Adrenal gland (tissue), 12 donors: ENCODE results near the gene ABHD14A. TPM values are rescaled to one million over a fixed set of nuclear protein-coding genes. Genes with fewer than 3 reads are reported as not detected.

Experiments used
- DNase-seq, 7 donors: peaks; one replicate each; pipeline ENCODE4 v3.0.0-alpha.2; 2019 to 2020
- H3K27ac ChIP-seq, 5 donors: fragments of 200-600 bp; sonication (generic) in 4 of 5; 1 replicate in 3 of 5; 2 replicates in 2 of 5; pipeline versions ENCODE4 v1.5.1 to v1.8.0; 2016 to 2020; ENCODE audit warnings: mild to moderate bottlenecking in 1 of 5
- H3K27me3 ChIP-seq: fragments of 200-600 bp; 2 replicates; pipeline ENCODE4 v1.8.0; 2021
- H3K36me3 ChIP-seq, 2 donors: fragments of 200-600 bp; replicated peaks in 1 of 2; 1 replicate in 1 of 2; 2 replicates in 1 of 2; pipeline versions ENCODE4 v1.5.1 to v1.8.0; 2018 to 2022
- H3K4me1 ChIP-seq, 2 donors: fragments of 200-600 bp; replicated peaks in 1 of 2; 1 replicate in 1 of 2; 2 replicates in 1 of 2; pipeline versions ENCODE4 v1.5.1 to v1.8.0; 2018 to 2021
- H3K4me3 ChIP-seq, 4 donors: fragments of 200-600 bp; sonication (generic) in 3 of 4; one replicate each; pipeline ENCODE4 v1.5.1; 2016 to 2018
- H3K9me3 ChIP-seq, 3 donors: fragments of 200-600 bp; sonication (generic) in 1 of 3; replicated peaks in 1 of 3; 1 replicate in 2 of 3; 2 replicates in 1 of 3; pipeline versions ENCODE4 v1.5.1 to v1.8.0; 2016 to 2021
- CTCF ChIP-seq, 6 experiments: fragments of 450-650 bp in 4 of 6; fragments of 200-600 bp in 2 of 6; sonication (generic) in 1 of 6; IDR thresholded peaks; 1 replicate in 5 of 6; 2 replicates in 1 of 6; pipeline versions ENCODE4 v1.5.1 to v1.8.0; 2016 to 2021; ENCODE audit warnings: antibody characterized with exemption in 6 of 6, mild to moderate bottlenecking in 2 of 6, moderate library complexity in 1 of 6
- POLR2A ChIP-seq, 2 donors: fragments of 450-650 bp; IDR thresholded peaks; one replicate each; pipeline ENCODE4 v1.6.1; 2017; ENCODE audit warnings: antibody characterized with exemption in 2 of 2, mild to moderate bottlenecking in 2 of 2, moderate library complexity in 1 of 2
- WGBS, 4 donors: extraction: QIAGEN DNeasy Blood & Tissue Kit in 2 of 4; methylation state at CpG; one replicate each; pipeline versions ENCODE4 v1.1.5 to v1.1.7; 2013 to 2017; 5-methylcytosine and 5-hydroxymethylcytosine counted together
- intact Hi-C, 2 donors: fragments of 100-400 bp; cut with DNase I; formaldehyde crosslinking; loops; one replicate each; pipeline versions ENCODE4 v1.14.1 to v1.15.0; 2022 to 2023
- polyA plus RNA-seq, 3 donors: library from polyadenylated mRNA; stranded (reverse); fragments of 200-250 nt in 2 of 3; fragments of 350-450 nt in 1 of 3; fragmentation: Illumina TruSeq in 1 of 3; extraction: RNeasy Lipid Tissue Mini Kit (QIAGEN cat#74804) in 1 of 3; gene quantifications; one replicate each; pipeline ENCODE4 v1.2.3, GENCODE V29; 2013 to 2014
- total RNA-seq, 9 donors: library from RNA; depleted of rRNA in 4 of 9; stranded (reverse); fragments of >200 nt in 4 of 9; fragments of 120-200 nt in 1 of 9; fragmentation: NEBNext Ultra II Directional in 1 of 9; extraction: Animal tissue kit (Norgen Biotek cat#: 25700) in 1 of 9; gene quantifications; one replicate each; pipeline versions ENCODE4 v1.1.0 to v1.2.4, GENCODE V29; 2013 to 2023
- donor health status: healthy with polysubstance abuse.
- donor health status: Bipolar disorder and iron deficiency.
- donor health status: DM: yes; HTN: yes; CAD: no.
- donor health status: DM: no; HTN: no; CAD: no.
- donor health status: DM: no; HTN: no; CAD: no.
- donor health status: DM: yes; HTN: yes; CAD: no.

ABHD14A gene
- total and polyA plus RNA-seq, 12 donors = 29.3 to 162 (median 77.1) TPM

- Histone ChIP-seq H3K27me3 (no peaks in the 10 kb centered on the region), H3K9me3 (no peaks in the 10 kb centered on the region), H3K27ac (no peak overlapping the region), H3K4me3 (no peak overlapping the region), H3K36me3 (peaks cover 0 to 19% of the 10 kb centered on the region in 2 donors), H3K4me1 (no peaks in the 10 kb centered on the region)
- 63 to 70% (median 66%) methylated on average over 5 of the region's 5 CpGs for WGBS, 4 donors
- intact Hi-C loops = no loop called here
- no peak for DNase-seq
- TF ChIP-seq POLR2A (IDR thresholded peaks at IDR 0.05) = no peak
- no peak for TF ChIP-seq CTCF (IDR thresholded peaks at IDR 0.05)
Measured at GRCh38 chr3:51929420-51930003, 45.4 kb upstream of the ABHD14A start.

GRCh38 chr3:51930439-51930838 is 44.4 kb upstream of the ABHD14A start:
- intact Hi-C loops = no loop called here
- Histone ChIP-seq H3K27ac (no peak overlapping the region), H3K27me3 (no peaks in the 10 kb centered on the region), H3K4me3 (no peak overlapping the region), H3K4me1 (no peaks in the 10 kb centered on the region), H3K36me3 (peaks cover 0 to 28% of the 10 kb centered on the region in 2 donors), H3K9me3 (no peaks in the 10 kb centered on the region)
- 89 to 100% (median 100%) methylated on average over 1 of the region's 1 CpG for WGBS, 4 donors
- no peak for TF ChIP-seq CTCF (IDR thresholded peaks at IDR 0.05)
- no peak for DNase-seq

- Histone ChIP-seq H3K27me3 (no peaks in the 10 kb centered on the region), H3K27ac (no peak overlapping the region), H3K9me3 (no peaks in the 10 kb centered on the region), H3K4me1 (no peaks in the 10 kb centered on the region), H3K4me3 (no peak overlapping the region), H3K36me3 (peaks cover 0 to 41% of the 10 kb centered on the region in 2 donors)
- intact Hi-C loops = no loop called here
- no peak for DNase-seq
- TF ChIP-seq POLR2A (IDR thresholded peaks at IDR 0.05) (no peak), CTCF (IDR thresholded peaks at IDR 0.05) (no peak)
- WGBS, 4 donors = 82 to 100% (median 95%) methylated on average over 6 of the region's 6 CpGs
Measured at GRCh38 chr3:51931756-51932155, 43.1 kb upstream of the ABHD14A start.

- intact Hi-C loops = no loop called here
- TF ChIP-seq CTCF (IDR thresholded peaks at IDR 0.05) (no peak), POLR2A (IDR thresholded peaks at IDR 0.05) (no peak)
- H3K36me3 ChIP-seq = peaks cover 0 to 51% of the 10 kb centered on the region in 2 donors
Measured at GRCh38 chr3:51932471-51933370, 42.1 kb upstream of the ABHD14A start.

More at GRCh38 chr3:51932471-51933370, 42.1 kb upstream of the ABHD14A start:
- WGBS, 4 donors = 91 to 95% (median 93%) methylated on average over 10 to 15 of the region's 15 CpGs
- no peaks in the 10 kb centered on the region for H3K9me3 ChIP-seq
- H3K27ac ChIP-seq = no peak overlapping the region
- no peak overlapping the region for H3K4me3 ChIP-seq
- DNase-seq = no peak
- H3K27me3 ChIP-seq = no peaks in the 10 kb centered on the region
- H3K4me1 ChIP-seq = no peaks in the 10 kb centered on the region
